ENCODE results near the gene PLD1. TPM values are rescaled to one million over a fixed set of nuclear protein-coding genes. Genes with fewer than 3 reads are reported as not detected.

PLD1 gene
- total RNA-seq, 1 donor from 2014 or later, result 25.4 TPM

- Histone ChIP-seq H3K36me3 (peaks cover 30% of the 10 kb centered on the region), H3K4me3 (no peak overlapping the region), H3K27ac (no peak overlapping the region), H3K9me3 (no peaks in the 10 kb centered on the region), H3K4me1 (no peaks in the 10 kb centered on the region), H3K27me3 (no peaks in the 10 kb centered on the region)
- intact Hi-C loops (cut with DNase I), result no loop called here
- DNase-seq (no peak), ATAC-seq (no peak)
- TF ChIP-seq CTCF (IDR thresholded peaks at IDR 0.05), result no peak
These were observed 148.8 kb downstream of the PLD1 start for GRCh38 chr3:171661484-171661883.

- no peak for TF ChIP-seq CTCF (IDR thresholded peaks at IDR 0.05)
- Histone ChIP-seq H3K4me1 (no peaks in the 10 kb centered on the region), H3K9me3 (no peaks in the 10 kb centered on the region), H3K36me3 (peaks cover 30% of the 10 kb centered on the region), H3K4me3 (no peak overlapping the region), H3K27me3 (no peaks in the 10 kb centered on the region), H3K27ac (no peak overlapping the region)
- DNase-seq (no peak), ATAC-seq (no peak)
- intact Hi-C loops (cut with DNase I), result no loop called here
These were observed 150.1 kb downstream of the PLD1 start for GRCh38 chr3:171660188-171660587.

GRCh38 chr3:171658841-171659240, 151.4 kb downstream of the PLD1 start:
- no peak for TF ChIP-seq CTCF (IDR thresholded peaks at IDR 0.05)
- Histone ChIP-seq H3K27ac (no peak overlapping the region), H3K9me3 (no peaks in the 10 kb centered on the region), H3K4me3 (no peak overlapping the region), H3K36me3 (peaks cover 30% of the 10 kb centered on the region), H3K27me3 (no peaks in the 10 kb centered on the region), H3K4me1 (no peaks in the 10 kb centered on the region)
- intact Hi-C loops (cut with DNase I), result no loop called here
- DNase-seq (no peak), ATAC-seq (no peak)

- intact Hi-C loops (cut with DNase I), result no loop called here
- peak; percentile 62 for ATAC-seq
- no peaks in the 10 kb centered on the region for H3K4me1 ChIP-seq
- TF ChIP-seq CTCF (IDR thresholded peaks at IDR 0.05), result no peak
- no peaks in the 10 kb centered on the region for H3K9me3 ChIP-seq
- no peak overlapping the region for H3K4me3 ChIP-seq
- no peak overlapping the region for H3K27ac ChIP-seq
- H3K36me3 ChIP-seq, result peaks cover 13% of the 10 kb centered on the region
- H3K27me3 ChIP-seq, result no peaks in the 10 kb centered on the region
- no peak for DNase-seq
These were observed 155.5 kb downstream of the PLD1 start for GRCh38 chr3:171654809-171655208.

- ATAC-seq (no peak), DNase-seq (no peak)
- H3K27me3 ChIP-seq, result no peaks in the 10 kb centered on the region
- no peak for TF ChIP-seq CTCF (IDR thresholded peaks at IDR 0.05)
- H3K27ac ChIP-seq, result no peak overlapping the region
- no peaks in the 10 kb centered on the region for H3K4me1 ChIP-seq
- no peak overlapping the region for H3K4me3 ChIP-seq
- intact Hi-C loops (cut with DNase I), result no loop called here
- H3K36me3 ChIP-seq, result peaks cover 13% of the 10 kb centered on the region
- H3K9me3 ChIP-seq, result no peaks in the 10 kb centered on the region
These were observed 156.0 kb downstream of the PLD1 start for GRCh38 chr3:171654326-171654725.

- ATAC-seq, result no peak
- Histone ChIP-seq H3K27ac (no peak overlapping the region), H3K4me3 (no peak overlapping the region), H3K9me3 (no peaks in the 10 kb centered on the region), H3K36me3 (peaks cover 7% of the 10 kb centered on the region), H3K27me3 (no peaks in the 10 kb centered on the region), H3K4me1 (no peaks in the 10 kb centered on the region)
- TF ChIP-seq CTCF (IDR thresholded peaks at IDR 0.05), result no peak
- no peak for DNase-seq
- intact Hi-C loops (cut with DNase I), result no loop called here
These were observed 156.6 kb downstream of the PLD1 start for GRCh38 chr3:171653701-171654100.

All from upper lobe of right lung (tissue), 1 donor.